ENCODE results near the gene POLR2H.

The POLR2H gene

DNA sequence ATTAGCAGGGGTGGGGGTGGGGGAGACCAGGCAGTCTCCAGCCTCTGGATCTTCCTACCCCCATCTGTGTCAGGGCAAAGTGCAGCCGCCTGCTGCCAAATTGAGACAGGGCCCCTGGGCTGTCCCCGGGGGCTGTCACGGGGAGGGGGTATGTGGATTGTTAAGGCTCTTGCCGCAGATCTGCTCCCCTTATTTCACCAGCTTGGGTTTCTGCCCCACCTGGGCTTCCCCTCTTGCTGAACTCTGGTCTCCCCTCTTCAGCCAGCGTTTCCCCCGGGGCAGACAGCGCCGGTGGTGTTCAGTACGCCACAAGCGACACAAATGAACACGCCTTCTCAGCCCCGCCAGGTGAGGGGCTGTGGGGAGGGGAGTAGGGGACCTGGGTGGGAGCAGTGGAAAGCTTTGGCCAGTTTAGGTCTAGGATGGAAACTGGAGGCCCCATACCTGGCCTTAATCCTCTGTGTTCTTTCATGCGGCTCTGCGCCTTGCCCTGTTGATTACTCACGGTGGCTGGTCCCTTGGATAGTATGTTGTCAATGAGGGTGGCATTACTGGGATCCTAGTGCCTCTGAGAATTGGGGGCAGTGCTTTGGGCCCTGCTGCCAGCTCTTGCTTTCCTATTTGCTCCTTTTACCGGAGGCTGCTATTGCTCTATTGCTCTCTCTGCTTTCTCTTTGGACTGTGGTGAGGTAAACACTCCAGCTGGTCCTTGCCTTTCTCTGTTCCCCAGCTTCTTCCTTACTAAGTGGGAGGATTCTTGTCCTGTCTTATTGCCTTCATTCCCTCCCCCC, 45.4 kb upstream of the POLR2H start:
- no peak overlapping the region for H3K18ac ChIP-seq (ENCODE audit: low read length)
- H3K27me3 ChIP-seq (ENCODE audit: insufficient read depth, low read length) = no peaks in the 10 kb centered on the region

DNA sequence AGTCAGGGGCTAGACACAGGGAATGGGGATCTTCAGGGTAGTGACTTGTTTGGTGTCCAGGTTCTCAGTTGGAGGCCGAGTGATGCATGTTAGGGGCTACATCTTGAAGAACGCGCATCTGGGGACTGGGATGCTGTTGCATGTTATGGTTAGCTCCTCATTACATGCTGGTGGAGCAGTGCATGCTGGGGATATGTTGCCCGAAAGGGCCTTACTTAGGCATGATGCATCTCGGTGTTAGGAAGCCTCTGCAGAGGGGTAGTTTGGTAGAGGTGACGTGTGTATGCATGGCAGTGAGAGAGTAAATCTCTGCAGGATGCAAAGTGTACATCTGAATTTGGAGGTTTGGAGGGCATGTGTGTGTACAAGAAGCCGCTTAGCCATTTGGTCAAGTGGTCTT, 44.7 kb upstream of the POLR2H start:
- H3K4me1 ChIP-seq (ENCODE audit: control insufficient read depth in 1 of 2, insufficient read depth in 2 of 2, low read length in 2 of 2) = peaks cover 14 to 15% of the 10 kb centered on the region in 2 experiments
- no peak overlapping the region for H3K14ac ChIP-seq (ENCODE audit: low read length)
- peak overlapping the region; percentile 83 for H3K4me2 ChIP-seq (ENCODE audit: low read length)
- no peak overlapping the region for H2BK120ac ChIP-seq (ENCODE audit: insufficient read depth, low read length, poor library complexity)
- peaks cover 3% of the 10 kb centered on the region for H3K9me3 ChIP-seq (ENCODE audit: insufficient read depth, low read depth, low read length)
- H4K12ac ChIP-seq (ENCODE audit: low read depth, low read length) = no peak overlapping the region
- no peak overlapping the region for H3K4me3 ChIP-seq (ENCODE audit: low read depth, low read length)
- H2AFZ ChIP-seq (ENCODE audit: insufficient read depth, low read length, poor library complexity) = no peak overlapping the region
- no peak overlapping the region for H3K27ac ChIP-seq (ENCODE audit: low read depth, low read length)
- WGBS (ENCODE audit: extremely low coverage, insufficient coverage, insufficient read length) = no CpG with 5 or more reads among the region's 7 CpGs
- H2BK5ac ChIP-seq (ENCODE audit: low read depth, low read length, poor library complexity) = no peak overlapping the region
- peaks cover 38% of the 10 kb centered on the region for H3K79me2 ChIP-seq (ENCODE audit: control insufficient read depth, insufficient read depth, low read length, poor library complexity)
- H3K4ac ChIP-seq (ENCODE audit: low read depth, low read length) = peak overlapping the region; percentile 100
- no peak for DNase-seq
- no peak overlapping the region for H4K8ac ChIP-seq (ENCODE audit: low read depth, low read length)
- peaks cover 47 to 48% of the 10 kb centered on the region in 2 experiments for H3K36me3 ChIP-seq (ENCODE audit: control insufficient read depth in 1 of 2, insufficient read depth in 2 of 2, low read length in 2 of 2)
- H4K91ac ChIP-seq (ENCODE audit: low read depth, low read length) = no peak overlapping the region
- no peak overlapping the region for H2BK12ac ChIP-seq (ENCODE audit: low read length)
- H3K27me3 ChIP-seq (ENCODE audit: insufficient read depth, low read length) = no peaks in the 10 kb centered on the region
- H3K18ac ChIP-seq (ENCODE audit: low read length) = no peak overlapping the region
- H3K23ac ChIP-seq (ENCODE audit: low read length) = peak overlapping the region; percentile 7
- H2AK5ac ChIP-seq (ENCODE audit: low read length) = no peak overlapping the region
- peaks cover 12% of the 10 kb centered on the region for H3K79me1 ChIP-seq (ENCODE audit: low read length)
- H3K9ac ChIP-seq (ENCODE audit: low read length) = no peak overlapping the region

More for the DNA sequence above, 45.4 kb upstream of the POLR2H start:
- DNase-seq = peak in 1 of 2 donors; percentile 22
- H2AFZ ChIP-seq (ENCODE audit: insufficient read depth, low read length, poor library complexity) = no peak overlapping the region
- peak overlapping the region; percentile 75 for H3K9ac ChIP-seq (ENCODE audit: low read length)
- H2AK5ac ChIP-seq (ENCODE audit: low read length) = peak overlapping the region; percentile 13
- H2BK12ac ChIP-seq (ENCODE audit: low read length) = no peak overlapping the region
- H3K14ac ChIP-seq (ENCODE audit: low read length) = peak overlapping the region; percentile 52
- H4K91ac ChIP-seq (ENCODE audit: low read depth, low read length) = peak overlapping the region; percentile 20
- H3K79me1 ChIP-seq (ENCODE audit: low read length) = peaks cover 12% of the 10 kb centered on the region
- peaks cover 14 to 15% of the 10 kb centered on the region in 2 experiments for H3K4me1 ChIP-seq (ENCODE audit: control insufficient read depth in 1 of 2, insufficient read depth in 2 of 2, low read length in 2 of 2)
- peak overlapping the region; percentile 93 for H3K27ac ChIP-seq (ENCODE audit: low read depth, low read length)
- H2BK5ac ChIP-seq (ENCODE audit: low read depth, low read length, poor library complexity) = peak overlapping the region; percentile 42
- peaks cover 40 to 41% of the 10 kb centered on the region in 2 experiments for H3K36me3 ChIP-seq (ENCODE audit: control insufficient read depth in 1 of 2, insufficient read depth in 2 of 2, low read length in 2 of 2)
- H3K9me3 ChIP-seq (ENCODE audit: insufficient read depth, low read depth, low read length) = peaks cover 3% of the 10 kb centered on the region
- no CpG with 5 or more reads among the region's 16 CpGs for WGBS (ENCODE audit: extremely low coverage, insufficient coverage, insufficient read length)
- peak overlapping the region; percentile 88 for H3K4me3 ChIP-seq (ENCODE audit: low read depth, low read length)
- peaks cover 38% of the 10 kb centered on the region for H3K79me2 ChIP-seq (ENCODE audit: control insufficient read depth, insufficient read depth, low read length, poor library complexity)
- no peak overlapping the region for H3K23ac ChIP-seq (ENCODE audit: low read length)
- H4K8ac ChIP-seq (ENCODE audit: low read depth, low read length) = peak overlapping the region; percentile 32
- H2BK120ac ChIP-seq (ENCODE audit: insufficient read depth, low read length, poor library complexity) = no peak overlapping the region
- peak overlapping the region; percentile 100 for H3K4ac ChIP-seq (ENCODE audit: low read depth, low read length)
- H3K4me2 ChIP-seq (ENCODE audit: low read length) = peak overlapping the region; percentile 83
- no peak overlapping the region for H4K12ac ChIP-seq (ENCODE audit: low read depth, low read length)

DNA sequence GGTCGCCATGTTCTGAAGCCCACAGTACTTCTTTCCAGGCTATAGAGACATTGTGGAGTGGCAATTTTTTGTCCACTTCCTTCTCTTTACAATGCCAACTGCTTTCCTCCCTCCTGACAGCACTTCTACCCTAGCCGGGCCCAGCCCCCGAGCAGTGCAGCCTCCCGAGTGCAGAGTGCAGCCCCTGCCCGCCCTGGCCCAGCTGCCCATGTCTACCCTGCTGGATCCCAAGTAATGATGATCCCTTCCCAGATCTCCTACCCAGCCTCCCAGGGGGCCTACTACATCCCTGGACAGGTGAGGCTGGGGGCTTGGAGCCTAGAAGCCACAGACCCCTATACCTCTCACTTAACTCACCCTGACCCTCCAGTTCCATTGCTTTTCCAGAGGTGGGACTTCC, 44.3 kb upstream of the POLR2H start:
- Histone ChIP-seq H2AFZ (ENCODE audit: insufficient read depth, low read length, poor library complexity) (no peak overlapping the region), H3K79me1 (ENCODE audit: low read length) (peaks cover 12% of the 10 kb centered on the region), H3K27ac (ENCODE audit: low read depth, low read length) (no peak overlapping the region), H3K4me1 (ENCODE audit: control insufficient read depth in 1 of 2, insufficient read depth in 2 of 2, low read length in 2 of 2) (peaks cover 14 to 15% of the 10 kb centered on the region in 2 experiments), H3K14ac (ENCODE audit: low read length) (no peak overlapping the region), H3K9me3 (ENCODE audit: insufficient read depth, low read depth, low read length) (peaks cover 3% of the 10 kb centered on the region), H3K79me2 (ENCODE audit: control insufficient read depth, insufficient read depth, low read length, poor library complexity) (peaks cover 38% of the 10 kb centered on the region), H4K8ac (ENCODE audit: low read depth, low read length) (no peak overlapping the region), H2BK120ac (ENCODE audit: insufficient read depth, low read length, poor library complexity) (no peak overlapping the region), H2BK5ac (ENCODE audit: low read depth, low read length, poor library complexity) (peak overlapping the region; percentile 6), H3K18ac (ENCODE audit: low read length) (no peak overlapping the region), H2AK5ac (ENCODE audit: low read length) (no peak overlapping the region), H3K4ac (ENCODE audit: low read depth, low read length) (peak overlapping the region; percentile 100), H3K4me3 (ENCODE audit: low read depth, low read length) (no peak overlapping the region), H4K12ac (ENCODE audit: low read depth, low read length) (no peak overlapping the region), H3K4me2 (ENCODE audit: low read length) (peak overlapping the region; percentile 83), H4K91ac (ENCODE audit: low read depth, low read length) (no peak overlapping the region), H3K27me3 (ENCODE audit: insufficient read depth, low read length) (no peaks in the 10 kb centered on the region), H2BK12ac (ENCODE audit: low read length) (no peak overlapping the region), H3K9ac (ENCODE audit: low read length) (no peak overlapping the region), H3K23ac (ENCODE audit: low read length) (no peak overlapping the region), H3K36me3 (ENCODE audit: control insufficient read depth in 1 of 2, insufficient read depth in 2 of 2, low read length in 2 of 2) (peaks cover 50 to 51% of the 10 kb centered on the region in 2 experiments)
- WGBS (ENCODE audit: extremely low coverage, insufficient coverage, insufficient read length) = no CpG with 5 or more reads among the region's 5 CpGs
- DNase-seq = no peak

DNA sequence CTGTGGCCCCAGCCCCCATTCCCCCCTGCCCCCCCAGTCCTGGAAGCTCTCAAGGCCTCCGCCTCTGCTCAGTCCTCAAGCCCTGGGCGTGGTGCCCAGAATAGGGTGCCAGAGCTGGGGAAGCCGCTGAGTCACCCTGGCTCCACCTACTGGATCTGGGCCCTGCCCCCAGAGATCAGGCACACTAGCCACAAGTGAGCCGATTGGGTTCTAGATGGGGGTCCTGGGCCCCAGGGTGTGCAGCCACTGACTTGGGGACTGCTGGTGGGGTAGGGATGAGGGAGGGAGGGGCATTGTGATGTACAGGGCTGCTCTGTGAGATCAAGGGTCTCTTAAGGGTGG, 41.4 kb upstream of the POLR2H start:
- Histone ChIP-seq H2BK120ac (ENCODE audit: insufficient read depth, low read length, poor library complexity) (no peak overlapping the region), H3K23ac (ENCODE audit: low read length) (no peak overlapping the region), H3K79me1 (ENCODE audit: low read length) (peaks cover 5% of the 10 kb centered on the region), H4K12ac (ENCODE audit: low read depth, low read length) (no peak overlapping the region), H3K14ac (ENCODE audit: low read length) (no peak overlapping the region), H2BK12ac (ENCODE audit: low read length) (no peak overlapping the region), H3K18ac (ENCODE audit: low read length) (no peak overlapping the region), H3K79me2 (ENCODE audit: control insufficient read depth, insufficient read depth, low read length, poor library complexity) (peaks cover 34% of the 10 kb centered on the region), H3K27ac (ENCODE audit: low read depth, low read length) (no peak overlapping the region), H4K91ac (ENCODE audit: low read depth, low read length) (no peak overlapping the region), H3K27me3 (ENCODE audit: insufficient read depth, low read length) (no peaks in the 10 kb centered on the region), H3K9me3 (ENCODE audit: insufficient read depth, low read depth, low read length) (peaks cover 3% of the 10 kb centered on the region), H3K4me2 (ENCODE audit: low read length) (no peak overlapping the region), H3K4me3 (ENCODE audit: low read depth, low read length) (no peak overlapping the region), H2BK5ac (ENCODE audit: low read depth, low read length, poor library complexity) (no peak overlapping the region), H3K36me3 (ENCODE audit: control insufficient read depth in 1 of 2, insufficient read depth in 2 of 2, low read length in 2 of 2) (peaks cover 76 to 79% of the 10 kb centered on the region in 2 experiments), H3K4ac (ENCODE audit: low read depth, low read length) (peak overlapping the region; percentile 29), H3K4me1 (ENCODE audit: control insufficient read depth in 1 of 2, insufficient read depth in 2 of 2, low read length in 2 of 2) (peaks cover 14 to 15% of the 10 kb centered on the region in 2 experiments), H2AFZ (ENCODE audit: insufficient read depth, low read length, poor library complexity) (no peak overlapping the region), H3K9ac (ENCODE audit: low read length) (no peak overlapping the region), H4K8ac (ENCODE audit: low read depth, low read length) (no peak overlapping the region), H2AK5ac (ENCODE audit: low read length) (no peak overlapping the region)
- no CpG with 5 or more reads among the region's 4 CpGs for WGBS (ENCODE audit: extremely low coverage, insufficient coverage, insufficient read length)
- peak in 1 of 2 donors; percentile 37 for DNase-seq

All from trophoblast cell (in vitro differentiated cells and primary cell).